CD4-positive, alpha-beta T cell treated with Interleukin-15 for 1 hour (primary cell): ENCODE measurements around the gene TCF7.

ENCODE experiments used
- DNase-seq: peaks from one replicate; pipeline ENCODE4 v3.0.0-alpha.2; 2020

TCF7 gene

DNA sequence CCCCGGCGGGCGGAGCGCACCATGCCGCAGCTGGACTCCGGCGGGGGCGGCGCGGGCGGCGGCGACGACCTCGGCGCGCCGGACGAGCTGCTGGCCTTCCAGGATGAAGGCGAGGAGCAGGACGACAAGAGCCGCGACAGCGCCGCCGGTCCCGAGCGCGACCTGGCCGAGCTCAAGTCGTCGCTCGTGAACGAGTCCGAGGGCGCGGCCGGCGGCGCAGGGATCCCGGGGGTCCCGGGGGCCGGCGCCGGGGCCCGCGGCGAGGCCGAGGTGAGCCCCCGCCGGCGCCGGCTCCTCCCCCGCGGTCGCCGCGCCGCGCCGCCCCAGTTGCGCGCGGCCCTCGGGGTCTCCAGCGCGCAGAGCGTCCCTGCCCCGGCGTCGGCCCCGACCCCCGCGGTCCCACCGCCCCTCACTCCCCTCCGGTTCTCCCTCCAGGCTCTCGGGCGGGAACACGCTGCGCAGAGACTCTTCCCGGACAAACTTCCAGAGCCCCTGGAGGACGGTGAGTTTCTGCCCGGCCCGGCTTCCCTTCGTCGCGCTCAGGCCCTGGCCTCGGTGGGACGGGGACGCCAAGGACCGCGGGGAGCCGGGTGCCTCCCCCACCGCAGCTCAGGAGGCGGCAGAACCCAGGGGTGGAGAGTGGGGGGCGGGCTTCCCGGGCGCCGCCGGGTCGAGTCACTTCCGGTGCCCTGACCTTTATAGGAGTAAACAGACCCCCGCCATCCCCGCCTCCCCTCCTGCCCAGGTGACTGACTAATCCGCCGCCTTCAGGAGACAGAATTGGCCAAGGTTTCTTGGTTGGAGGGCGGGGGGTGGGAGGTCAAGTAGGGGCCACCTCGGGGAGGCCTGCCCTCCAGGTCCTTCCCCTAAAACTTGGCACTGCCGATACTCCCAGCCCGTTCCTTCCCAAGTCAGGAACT lies 665 bp downstream of the TCF7 start:
- DNase-seq = peak; percentile 75

DNA sequence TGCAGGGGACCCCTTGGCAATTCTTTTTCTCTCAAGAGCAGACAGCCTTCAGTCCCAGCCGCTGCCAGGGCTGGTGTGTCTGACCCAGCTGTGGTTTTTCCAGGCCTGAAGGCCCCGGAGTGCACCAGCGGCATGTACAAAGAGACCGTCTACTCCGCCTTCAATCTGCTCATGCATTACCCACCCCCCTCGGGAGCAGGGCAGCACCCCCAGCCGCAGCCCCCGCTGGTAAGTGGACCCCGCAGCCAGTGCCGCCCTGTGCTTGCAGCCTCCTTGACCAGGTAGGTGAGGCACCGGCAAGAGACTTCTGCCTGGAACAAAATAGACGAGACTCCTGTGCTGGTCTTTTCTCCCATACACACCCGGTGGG lies 1.3 kb downstream of the TCF7 start:
- DNase-seq = no peak

DNA sequence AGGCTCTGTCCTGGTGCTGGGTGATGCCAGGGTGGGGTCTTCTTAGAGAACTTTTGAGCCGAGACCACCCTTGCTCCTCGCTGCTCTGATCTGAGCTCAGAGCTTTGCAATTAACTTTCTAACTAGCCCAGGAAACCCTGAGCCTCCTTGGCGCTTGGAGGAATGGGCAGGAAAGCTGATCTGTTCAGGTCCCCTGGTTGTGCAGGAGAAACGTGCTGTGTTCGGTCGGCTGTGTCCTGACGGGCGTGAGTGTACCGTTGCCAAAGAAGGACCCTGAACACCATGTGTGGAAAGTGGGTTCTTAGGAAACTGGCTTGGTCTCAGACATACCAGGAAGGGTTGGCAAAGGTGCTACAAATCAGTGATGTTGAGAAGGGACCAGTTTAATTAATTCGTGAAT lies 1.8 kb downstream of the TCF7 start:
- DNase-seq = no peak

DNA sequence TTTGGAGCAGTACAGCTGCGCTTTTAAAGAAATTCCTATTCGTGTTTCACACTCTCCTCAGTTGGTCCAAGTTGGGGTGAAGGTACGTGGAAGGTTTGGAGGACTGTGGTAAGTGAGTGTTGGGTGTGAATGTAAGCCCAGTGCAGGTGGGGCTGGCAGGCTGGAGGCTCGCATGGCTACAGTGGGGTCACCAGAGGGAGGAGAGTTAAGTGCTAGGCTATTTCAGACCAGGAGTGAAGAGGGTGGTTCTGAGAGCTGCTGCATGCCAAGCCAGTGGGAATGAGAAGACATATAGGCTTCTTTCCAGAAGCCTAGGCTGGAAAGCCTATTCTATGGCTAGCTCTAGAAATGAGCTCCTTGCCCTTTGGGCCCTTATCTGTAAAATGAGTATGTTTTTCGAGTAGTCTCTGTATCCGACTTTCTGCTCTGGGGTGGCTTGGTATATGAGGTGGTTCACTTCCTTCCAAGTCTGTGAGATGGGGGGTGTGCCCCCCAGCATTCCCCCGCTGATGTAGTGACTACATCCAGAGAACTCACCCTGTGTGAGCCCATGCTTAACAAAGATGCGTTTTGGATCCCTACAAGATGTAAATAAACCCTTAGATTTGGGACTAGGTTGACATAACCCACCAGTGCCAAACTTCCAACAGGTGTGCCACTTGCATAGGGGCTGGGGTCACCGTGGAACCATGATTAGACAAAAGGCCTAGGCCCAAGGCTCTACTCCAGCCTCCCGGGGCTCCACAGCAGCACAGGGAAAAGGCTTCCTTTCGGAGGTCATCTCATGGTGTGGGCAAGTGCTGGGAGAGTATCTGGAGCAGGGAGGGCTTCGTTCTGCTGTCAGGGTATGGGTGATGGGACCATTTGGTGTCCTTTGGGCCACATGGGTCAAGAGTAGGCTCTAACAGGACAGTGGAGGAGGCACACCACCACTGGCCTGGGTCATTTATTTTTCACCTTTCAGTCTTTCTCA lies 2.6 kb downstream of the TCF7 start:
- DNase-seq = no peak

DNA sequence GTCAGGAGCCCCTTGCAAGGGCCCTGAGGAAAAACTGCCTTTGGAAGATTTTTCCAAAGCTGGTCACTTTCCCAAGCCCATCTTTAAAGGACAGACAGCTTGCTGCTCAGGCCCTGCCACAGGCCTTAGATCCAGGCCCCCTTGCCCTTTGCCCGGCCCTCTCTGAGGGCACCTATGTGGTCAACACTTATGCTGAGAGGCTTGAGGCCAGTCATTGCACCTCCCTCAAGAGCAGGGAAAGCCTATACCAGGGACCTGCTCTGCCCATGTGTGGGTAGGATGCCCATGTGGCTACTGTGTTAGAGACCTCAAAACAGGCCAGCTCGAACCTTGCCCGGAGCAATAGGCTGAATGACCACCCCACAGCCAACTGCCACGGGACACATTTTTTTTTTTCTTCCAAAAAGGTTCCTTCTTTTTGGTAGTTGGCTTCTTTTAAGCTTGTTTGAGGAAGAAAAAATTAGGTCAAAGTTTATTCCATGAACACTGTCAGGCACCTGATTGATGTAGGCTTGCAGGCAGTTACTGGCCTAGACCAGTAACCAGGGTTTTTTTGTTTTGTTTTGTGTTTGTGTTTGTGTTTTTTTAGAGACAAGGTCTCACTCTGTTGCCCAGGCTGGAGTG lies 3.8 kb downstream of the TCF7 start:
- no peak for DNase-seq

DNA sequence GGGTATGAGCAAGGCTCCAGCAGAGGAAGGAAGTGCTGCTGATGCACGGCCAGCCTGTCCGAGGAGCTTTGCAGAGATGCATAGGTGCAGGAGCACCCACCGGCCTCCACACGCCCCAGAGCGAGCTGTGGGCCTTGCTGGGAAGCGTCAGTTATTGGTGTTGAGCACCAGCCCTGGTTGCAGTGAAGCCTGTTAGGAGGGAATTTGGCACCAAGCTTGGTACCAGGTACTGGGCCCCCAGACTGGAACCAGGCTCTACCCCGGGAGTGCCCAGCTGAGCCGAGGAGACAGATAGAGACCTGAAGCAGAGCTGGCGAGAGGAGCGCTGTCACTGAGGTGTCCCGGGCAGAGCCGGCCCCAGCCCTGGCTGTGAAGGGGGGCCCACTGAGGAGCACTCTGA lies 5.2 kb downstream of the TCF7 start:
- DNase-seq = no peak

DNA sequence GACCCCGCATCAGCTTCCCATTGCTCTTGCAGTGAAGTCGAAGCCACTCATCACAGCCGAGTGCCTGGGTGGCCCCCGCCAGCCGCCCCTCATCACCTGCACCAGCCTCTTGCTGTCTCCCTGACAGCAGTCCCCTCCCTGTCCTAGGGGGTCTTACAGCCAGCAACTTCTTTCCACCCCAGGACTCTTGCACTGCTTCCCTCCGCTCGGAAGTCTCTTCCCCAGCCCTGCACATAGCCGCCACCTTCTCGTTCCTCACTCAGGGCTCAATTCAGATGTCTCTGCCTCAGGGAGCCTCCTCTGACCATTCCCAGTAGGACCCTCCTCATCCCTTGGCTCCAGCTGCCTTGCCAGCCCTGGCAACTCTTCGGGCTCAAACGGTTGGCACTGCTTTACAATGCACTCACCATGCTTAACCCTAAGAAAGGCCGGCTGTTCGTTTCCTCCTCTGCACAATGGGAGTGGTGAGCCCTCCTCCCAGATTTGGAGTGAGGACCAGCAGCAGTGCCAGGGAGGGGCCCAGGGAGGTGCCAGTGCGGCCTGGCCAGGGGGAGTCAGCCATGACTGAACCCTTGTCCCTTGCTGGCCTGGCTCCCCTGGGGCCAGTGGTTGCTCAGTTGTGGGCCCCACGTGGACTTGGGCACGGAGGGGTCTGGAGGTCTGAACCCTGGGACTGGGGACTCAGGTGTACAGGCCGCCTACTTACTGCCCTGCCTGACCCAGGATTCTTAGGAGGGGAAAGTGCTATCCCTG lies 6.1 kb downstream of the TCF7 start:
- DNase-seq = no peak

DNA sequence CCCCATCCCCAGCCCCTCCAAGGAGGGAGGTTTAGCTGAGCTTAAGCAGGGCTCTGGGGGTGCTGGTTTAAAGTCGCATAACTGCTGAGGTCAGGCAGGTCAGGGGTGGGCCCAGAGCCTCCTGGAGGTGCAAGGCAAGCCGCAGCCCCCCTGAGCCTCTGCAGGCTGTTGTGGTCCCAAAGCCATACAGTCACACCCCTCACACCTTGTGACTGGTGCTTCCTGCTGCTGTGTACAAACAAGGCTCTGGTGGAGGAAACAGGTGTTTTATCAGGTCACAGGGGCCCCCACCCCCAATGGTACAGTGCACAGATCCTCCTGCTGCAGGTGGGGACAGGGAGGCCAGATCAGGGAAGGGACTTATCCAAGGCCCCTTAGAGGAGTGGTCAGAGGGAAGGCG lies 8.0 kb downstream of the TCF7 start:
- DNase-seq = peak; percentile 67

DNA sequence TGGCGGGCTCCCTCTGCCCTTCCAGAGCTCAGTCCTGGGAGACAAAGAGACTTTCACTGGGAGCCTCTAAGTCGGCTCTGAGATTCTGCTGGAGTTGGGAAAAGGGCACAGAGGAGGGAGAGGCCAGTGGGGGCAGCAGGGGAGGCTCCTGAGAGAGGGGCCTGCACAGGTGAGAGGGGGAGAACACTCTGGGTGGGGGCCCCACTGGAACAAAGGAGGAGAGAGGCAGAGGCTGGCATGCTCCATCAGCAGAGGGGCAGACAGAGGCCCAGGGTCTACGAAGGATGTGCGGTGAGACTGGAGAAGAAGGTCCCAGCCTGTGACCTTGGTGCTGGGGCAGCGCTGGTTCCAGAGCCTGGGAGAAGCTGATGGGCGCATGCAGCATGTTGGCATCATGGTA lies 8.9 kb downstream of the TCF7 start:
- DNase-seq = no peak

DNA sequence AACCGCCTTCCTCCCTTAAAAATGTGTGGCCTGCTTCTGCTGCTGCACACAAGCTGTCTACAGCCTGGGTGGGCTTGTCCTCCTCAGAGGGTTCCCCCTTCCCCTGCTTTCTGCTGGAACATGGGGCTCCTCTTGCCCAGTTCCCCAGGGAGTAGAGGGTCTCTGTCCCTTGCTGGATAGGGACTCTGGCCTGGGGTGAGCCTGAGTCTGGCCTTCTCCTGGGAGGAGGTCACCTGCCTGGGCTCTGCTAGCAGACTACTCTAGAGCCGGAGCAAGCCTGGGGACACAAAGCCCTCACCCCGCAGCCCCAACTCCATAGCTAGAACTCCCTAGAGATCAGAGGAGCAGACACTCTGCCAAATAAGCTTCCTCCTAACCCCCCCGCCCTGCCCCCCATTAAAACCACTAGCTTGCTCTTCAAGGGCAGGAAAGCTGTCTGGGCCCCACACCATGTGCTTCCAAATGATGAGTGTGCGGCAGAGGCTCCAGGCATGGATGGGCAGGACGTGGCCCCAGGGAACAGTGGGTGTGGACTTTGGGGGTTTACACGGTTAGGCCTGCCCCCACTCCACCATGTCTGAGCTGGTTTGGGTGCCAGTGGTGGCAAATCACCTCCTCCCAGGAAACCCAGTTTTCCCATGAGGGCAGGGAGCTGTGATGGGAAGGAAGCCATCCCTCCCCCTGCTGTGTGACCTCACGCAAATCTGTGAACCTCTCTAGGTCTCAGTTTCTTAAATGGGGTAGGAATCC lies 10.0 kb downstream of the TCF7 start:
- DNase-seq = peak; percentile 38

DNA sequence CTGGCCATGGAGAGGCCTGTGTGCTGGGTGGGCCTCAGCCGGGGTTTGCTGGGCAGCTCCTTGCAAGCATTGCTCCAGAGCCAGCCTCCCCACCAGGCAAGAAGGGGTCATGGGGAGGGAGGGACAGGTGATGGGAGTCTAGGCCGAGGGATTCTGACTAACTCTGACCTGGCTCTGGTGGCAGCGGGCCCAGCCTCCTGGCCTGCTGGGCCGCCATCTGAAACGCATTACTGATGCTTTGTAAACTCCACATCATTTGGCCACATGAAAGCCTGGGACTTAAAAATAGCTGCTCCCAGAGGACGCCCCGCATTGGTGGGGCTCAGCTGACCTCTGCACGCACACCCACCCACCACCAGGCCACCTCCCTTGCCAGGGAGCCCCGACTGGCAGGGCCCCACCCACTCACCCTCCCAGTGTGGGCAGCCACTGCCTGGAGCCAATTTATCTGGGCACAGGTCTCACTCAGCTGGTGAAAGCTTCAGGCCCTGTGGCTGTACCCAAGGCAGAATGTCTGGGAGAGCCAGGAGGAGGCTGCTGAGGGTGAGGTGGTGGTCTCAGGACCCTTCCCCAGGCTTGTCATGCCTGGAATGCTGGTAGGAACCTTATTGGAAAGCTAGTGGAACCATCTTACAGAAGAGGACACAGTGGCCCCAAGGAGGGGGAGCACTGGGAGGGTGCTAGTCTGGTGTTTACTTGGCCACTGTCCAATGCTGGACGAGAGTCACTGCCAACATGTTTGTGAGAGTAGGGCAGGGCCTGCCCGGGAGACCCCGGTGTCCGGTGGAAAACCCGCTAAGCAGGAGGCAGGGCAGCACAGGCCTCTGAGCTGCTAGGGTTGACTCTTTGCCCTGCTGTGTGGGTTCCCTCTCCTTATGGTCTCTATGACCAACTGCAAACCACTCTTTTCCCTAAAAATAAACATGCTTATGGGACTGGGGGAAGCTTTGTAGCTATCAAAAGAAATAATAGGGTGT lies 10.8 kb downstream of the TCF7 start:
- DNase-seq = no peak

DNA sequence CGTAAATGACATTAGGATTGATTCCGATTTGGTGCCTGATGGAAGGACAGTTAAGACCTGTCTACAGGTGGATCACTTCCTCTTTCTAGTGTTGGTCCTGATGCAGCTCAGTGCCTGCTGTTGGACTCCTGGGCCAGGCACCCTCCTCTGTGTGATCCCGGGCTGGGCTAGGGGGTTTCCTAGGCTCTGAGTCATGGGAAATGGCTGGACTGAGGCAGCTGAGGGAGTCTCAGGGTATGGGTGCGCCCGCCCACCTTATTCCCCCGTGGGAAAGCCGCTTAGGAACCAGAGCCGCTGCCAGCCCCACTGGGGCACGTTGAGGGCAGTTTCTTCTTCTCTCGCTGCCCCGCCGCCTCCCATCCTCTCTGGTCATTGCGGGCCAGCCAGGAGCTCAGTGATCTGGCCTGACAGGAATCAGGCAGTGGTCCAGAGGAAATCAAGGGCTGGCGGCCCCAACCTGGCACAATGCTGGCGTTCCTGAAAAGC lies 12.9 kb downstream of the TCF7 start:
- peak; percentile 48 for DNase-seq

DNA sequence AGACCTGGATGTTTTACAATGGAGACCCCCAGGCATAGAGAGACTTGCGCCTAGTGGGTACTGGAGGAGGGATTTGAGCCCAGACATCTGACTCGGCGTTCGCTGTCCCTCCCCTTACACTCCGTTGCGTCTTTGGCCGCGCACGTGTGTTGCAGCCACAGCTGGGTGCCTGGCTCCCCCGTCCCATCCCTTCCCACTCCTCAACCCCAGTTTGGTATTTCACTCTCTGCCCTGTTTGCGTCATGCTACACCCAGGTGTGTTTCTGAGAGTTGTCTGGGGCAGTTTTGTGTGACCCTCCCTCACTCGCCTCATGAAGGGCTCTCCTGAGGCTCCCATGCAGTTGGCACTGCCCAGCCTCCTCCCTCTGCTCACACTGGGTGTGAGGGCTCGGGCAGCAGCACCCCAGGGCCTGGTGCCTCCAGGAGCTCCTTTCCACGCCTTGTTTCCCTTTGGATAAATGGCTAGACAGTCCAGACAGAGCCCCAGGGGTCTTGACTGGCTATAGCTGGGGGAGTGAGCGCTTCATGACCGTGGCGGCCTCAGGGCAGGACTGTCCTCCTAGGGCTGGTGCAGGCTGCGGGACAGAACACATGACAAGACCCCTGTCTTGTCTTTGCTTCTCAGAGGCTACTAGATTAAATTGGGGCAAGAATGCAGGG lies 13.6 kb downstream of the TCF7 start:
- no peak for DNase-seq

DNA sequence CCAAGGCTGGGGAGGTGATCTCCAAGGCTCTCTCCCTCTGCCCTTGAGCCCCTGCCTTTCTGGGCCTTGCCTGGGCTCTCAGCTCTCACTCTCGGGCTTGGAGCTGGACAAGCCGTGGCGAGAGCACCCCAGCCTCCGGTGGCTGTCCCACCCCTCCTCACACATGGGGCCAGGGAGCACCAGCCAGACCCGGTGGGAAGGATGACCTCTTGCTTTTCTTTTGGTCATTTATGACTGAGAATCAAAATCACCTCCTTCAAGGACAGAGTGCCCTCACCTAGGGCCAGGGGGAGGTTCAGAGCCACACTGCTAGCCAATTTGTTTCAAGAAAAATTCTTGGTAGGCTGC lies 14.1 kb downstream of the TCF7 start:
- DNase-seq = no peak

DNA sequence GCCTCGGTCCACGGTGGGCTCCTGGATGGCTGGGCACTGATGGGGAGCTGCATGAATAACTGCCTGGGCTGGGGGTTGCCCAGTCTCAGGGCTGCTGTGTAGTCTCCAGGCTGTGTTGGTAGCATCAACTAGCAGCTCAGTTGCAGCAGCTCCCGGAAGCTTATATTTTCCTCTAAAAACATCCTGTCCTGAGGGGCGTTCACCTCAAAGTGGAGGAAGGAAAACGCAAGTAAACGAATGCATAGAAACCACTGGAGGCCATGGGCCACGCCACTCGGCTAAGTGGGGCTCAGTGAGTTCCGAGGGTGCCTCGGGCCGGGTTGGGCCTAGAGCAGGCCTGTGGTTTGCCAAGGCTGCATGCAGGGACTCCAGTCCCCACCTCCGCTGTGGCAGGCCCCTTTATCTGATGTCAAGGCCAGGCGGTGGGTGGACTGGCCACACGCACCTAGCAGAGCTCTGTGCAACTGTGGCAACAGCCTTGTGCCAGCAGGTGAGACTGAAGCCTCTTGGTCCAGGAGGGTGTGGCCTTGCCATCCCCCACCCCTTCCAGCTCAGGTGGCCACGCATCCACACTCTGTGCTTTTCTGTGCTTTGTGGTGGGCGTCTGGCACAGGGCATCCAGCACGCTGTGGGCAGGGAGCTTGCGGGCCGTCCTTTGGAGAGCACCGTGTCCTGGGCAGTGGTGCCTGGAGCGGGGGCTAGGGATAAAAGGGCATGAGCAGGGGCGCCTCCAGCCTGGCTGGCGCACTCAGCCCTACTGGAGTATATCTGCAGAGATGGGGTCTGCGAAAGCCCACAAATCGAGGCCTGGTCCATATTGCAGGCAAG lies 15.1 kb downstream of the TCF7 start:
- no peak for DNase-seq

DNA sequence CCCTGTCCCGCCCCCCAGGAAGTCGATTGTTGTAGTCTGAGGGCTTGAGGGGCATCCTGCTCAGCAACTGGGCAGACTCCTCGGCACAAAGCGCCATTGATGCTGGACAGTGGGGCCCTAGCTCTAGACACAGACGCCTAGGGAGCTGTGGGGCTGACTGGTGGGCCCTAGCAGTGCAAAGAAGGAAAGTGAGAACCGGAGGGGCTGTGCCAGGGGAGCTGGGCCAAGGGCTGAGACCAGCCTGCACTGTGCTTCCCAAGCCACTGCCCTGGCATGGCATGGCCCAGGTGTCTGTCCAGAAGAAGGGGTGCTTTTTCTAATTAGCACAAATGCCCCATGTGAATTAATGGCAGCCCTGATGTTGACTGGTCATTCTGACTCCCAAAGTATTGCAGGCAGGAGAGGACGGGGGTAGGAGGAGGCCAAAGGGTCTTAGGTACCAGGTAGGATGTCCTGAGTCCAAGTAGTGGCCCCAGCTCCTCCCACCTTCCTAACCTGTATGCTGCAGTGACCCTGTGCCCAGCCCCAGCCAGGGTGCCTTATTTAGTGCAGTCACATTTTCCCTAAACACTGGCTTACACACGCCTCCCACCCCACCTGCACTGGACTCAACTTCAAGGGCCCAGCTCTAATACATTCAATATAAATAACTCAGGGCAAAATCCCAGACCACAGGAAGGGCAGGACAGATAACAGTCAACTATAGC lies 15.9 kb downstream of the TCF7 start:
- no peak for DNase-seq

DNA sequence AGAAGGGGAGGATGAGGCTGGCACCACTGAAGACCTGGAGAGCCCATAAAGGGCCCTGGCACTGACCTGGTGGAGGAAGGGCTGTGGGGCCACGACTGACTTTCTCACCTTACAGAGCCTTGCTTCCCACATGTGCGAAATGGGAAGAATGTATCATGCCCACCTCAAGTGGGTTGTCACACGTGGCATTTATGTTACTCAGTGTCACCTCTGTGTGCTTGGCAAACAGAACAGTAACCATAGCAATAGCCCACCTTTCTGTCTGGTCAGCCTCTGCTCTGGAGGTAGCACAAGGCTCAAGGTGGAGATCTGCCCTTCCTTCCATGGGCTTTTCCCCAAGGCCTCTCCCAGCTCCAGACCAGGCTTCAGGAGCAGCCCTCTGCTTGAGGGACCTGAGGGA lies 16.7 kb downstream of the TCF7 start:
- DNase-seq = no peak

DNA sequence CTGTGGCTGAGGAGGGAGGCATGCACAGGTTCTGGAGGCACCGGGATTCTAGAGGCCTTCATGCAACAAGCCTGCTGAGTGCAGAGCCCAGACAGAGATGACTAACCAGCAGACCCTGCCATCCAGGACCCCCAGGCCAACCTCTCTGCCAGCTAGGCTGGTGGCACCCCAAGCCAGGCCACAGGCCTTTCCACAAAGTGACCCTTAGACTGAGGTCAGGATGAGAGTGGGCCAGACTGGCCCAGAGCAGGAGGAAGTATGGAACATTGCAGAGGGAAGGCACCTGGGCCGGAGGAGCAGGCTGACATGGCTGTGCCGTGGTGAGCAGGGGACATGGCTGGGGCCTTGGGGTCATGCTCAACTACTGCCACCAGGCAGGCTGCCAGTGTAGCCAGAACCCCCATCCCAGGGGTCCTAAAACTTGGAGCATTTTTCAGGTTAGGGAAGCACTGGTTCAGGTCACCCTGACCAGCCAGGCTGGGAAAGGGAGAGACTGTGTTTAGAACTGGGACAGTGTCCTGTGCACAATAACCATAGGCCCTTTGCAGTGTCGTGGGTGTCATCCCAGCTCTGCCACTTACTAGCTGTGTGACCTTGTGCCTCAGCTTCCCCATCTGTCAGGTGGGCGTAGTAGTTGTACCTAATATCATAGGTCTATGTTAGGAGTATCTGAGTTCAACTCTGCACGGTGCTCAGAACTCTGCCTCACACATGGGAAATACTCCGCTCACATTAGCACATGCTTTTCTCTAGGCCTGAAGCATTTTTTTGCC lies 17.3 kb downstream of the TCF7 start:
- no peak for DNase-seq
